Right ventricle myocardium superior (tissue), 1 donor: Measurements from ENCODE around the gene RNF213. TPM values are rescaled to one million over a fixed set of nuclear protein-coding genes. Genes with fewer than 3 reads are reported as not detected.
"Not testable (repeated sequence)": the region's sequence is repeated elsewhere in the genome, so short reads cannot be mapped to it uniquely, and the experiment has no call there.

Experiments used
- ATAC-seq: fragments of 200-7000 bp; cut with Tn5 transposase; one replicate; pipeline ENCODE4 v1.9.1; 2020; ENCODE audit warnings: mild to moderate bottlenecking; ENCODE audit not compliant: poor library complexity
- DNase-seq: peaks from one replicate; pipeline ENCODE4 v3.0.0-alpha.2; 2020
- intact Hi-C: fragments of 100-400 bp; cut with DNase I; formaldehyde crosslinking; loops from one replicate; pipeline ENCODE4 v1.11.2; 2022
- total RNA-seq: library from RNA; stranded (reverse); fragmentation: NEBNext Ultra II Directional; extraction: Animal tissue kit (Norgen Biotek cat#: 25700); gene quantifications from one replicate; pipeline ENCODE4 v1.2.1, GENCODE V29; 2021
- donor health status: DM: no; HTN: yes; CAD: no; lungs with severe emphysema.

Gene RNF213
- total RNA-seq, 1 donor from 2014 or later, result 29.9 TPM

DNA sequence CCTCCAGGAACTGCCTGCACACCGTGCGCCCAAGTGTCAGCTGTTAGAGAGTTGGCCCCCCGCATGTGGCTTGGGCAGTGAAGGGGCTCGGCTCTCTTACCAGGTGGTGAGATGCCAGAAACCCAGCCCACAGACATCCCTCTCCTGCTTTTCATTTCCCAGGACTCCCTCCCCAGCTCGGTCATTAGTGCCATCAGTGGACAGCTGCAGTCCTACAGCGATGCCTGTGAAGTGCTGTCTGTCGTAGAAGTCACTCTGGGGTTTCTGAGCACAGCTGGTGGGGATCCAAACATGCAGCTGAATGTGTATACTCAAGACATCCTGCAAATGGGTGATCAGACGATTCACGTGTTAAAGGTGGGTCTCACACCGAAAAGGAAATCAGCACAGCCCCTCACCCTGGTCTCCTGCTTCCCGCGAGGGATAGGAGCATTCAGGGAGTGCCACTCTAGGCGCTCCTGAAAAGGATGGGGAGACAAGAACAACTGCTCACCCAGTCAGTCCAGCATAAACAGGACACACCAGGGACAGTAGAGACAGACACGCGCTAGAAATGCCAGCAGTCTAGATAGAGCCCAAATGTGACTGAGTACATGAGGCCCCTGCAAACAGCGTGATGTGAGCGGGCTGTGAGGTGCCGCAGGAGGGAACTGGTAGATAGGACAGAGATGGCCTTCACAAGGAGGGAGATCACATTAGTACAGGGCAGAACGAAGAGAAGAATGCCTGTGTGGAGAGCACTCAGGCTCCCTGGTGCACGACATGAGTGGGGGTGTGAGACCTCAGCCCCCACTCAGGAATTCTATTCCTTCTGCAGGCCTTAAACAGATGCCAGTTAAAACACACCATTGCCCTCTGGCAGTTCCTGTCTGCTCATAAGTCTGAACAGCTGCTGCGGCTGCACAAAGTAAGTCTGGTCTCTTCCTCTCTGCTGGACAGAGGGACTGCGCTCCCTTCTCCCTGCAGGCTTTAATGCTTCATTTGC lies 128.7 kb downstream of the RNF213 start:
- intact Hi-C loops, result no loop called here
- ATAC-seq, result no peak
- no peak for DNase-seq

DNA sequence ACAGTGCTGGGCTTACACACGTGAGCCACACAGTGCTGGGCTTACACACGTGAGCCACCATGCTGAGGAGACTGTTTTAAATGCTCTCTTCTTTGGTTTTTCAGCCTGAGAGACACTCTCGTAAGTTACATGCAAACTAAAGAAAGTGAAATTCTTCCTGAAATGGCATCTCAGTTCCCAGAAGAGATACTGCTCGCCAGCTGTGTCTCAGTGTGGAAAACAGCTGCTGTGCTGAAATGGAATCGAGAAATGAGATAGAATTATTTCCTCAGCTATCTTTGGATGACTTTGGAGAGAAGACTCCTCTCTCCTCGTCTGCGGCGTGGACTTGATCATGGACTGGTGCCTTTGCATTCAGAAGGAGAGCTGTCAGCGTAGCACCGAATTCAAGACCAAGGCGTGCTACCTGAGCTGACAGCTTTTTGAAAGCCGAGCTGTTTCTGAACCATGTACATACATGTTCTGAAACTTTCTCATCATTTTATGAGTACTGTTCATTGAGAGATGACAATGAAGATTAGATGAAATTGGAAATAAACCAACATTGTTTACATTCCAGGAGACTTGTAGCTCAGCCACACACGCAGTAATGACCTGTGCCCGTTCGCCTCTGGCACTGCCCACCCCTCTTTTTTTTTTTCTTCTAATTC lies 132.7 kb downstream of the RNF213 start:
- ATAC-seq, result no peak
- intact Hi-C loops, result no loop called here
- DNase-seq, result no peak

DNA sequence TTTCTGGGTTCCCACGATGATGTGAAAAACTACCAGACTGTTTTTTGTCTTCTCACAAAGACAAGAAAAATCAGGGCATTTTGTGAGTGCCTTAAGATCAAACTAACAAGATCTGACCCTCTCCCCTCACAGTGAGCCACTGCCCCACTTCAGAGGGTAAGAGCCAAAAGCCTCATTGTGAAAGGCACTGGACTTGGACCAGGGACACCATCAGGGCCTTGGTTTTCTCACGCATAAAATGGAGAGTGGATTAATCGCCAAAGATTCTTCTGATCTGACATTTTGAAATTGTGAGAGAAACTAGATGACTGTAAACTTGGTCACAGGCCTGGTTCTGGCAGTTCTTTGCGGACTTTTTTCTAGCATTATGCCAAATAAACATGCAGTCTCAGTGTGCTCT lies 133.3 kb downstream of the RNF213 start:
- intact Hi-C loops, result no loop called here
- ATAC-seq (peak; percentile 26), DNase-seq (no peak)

DNA sequence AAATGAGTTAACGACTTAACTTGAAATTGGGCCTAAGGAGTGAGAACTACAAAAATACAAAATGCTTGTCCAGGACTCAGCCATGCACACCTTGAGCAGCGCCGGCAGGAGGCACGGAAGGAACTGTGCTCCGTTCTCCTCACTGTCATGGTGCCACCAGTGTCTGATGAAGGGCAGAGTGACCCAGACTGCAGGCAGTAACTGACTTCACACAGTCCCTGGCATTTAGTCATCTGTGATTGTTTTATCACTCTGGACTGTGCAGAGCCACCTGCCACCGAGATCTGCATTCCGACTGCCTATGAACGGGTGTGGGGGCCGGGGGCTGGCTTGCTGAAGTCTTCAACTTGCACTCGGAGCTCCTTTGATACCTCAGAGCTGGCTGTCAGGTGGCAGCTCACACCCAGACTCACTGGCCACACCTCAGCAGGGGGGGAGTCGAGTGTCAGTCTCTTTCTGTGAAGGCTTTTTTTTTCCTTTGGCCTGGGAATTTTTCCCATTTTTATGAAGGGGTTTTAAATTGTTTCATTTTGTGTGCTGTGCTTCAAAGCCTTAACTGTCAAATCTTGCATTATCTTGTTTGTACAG lies 134.1 kb downstream of the RNF213 start:
- intact Hi-C loops, result no loop called here
- no peak for DNase-seq
- peak; percentile 89 for ATAC-seq

DNA sequence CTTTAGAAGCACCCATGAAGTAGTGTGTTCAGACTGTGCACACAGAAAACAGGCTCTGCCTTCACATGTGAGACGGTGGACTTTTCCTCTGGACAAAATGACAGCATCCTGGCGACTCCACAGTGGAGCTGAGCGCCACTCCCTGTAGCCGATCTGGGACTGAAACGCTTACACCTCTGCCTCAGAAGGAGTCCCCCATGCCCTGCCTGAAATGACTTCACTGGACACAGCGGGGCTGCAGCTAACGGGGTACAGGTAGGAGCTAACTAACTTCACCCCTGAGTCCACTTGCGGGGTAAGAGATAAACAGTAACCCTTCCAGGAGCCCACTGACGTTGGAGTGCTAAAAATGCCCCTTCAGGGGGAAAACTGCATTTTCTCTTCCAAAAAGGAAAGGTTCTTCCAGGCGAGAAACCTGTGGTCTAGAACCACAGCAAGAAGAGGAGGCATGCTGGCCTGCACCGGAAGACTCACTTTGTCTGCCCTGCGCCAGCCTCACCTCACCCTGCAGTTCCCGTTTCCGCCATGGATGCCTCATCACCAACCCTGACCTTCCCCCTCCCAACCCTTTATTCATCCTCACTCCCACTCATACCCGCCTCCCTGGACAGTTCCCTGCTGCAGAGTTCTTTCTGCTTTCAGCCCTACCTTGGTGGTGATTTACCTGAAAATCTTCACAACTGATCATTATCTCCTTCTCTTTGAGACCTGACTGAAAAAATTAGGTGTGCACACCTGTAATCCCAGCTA lies 134.9 kb downstream of the RNF213 start:
- intact Hi-C loops, result no loop called here
- no peak for DNase-seq
- ATAC-seq, result no peak

DNA sequence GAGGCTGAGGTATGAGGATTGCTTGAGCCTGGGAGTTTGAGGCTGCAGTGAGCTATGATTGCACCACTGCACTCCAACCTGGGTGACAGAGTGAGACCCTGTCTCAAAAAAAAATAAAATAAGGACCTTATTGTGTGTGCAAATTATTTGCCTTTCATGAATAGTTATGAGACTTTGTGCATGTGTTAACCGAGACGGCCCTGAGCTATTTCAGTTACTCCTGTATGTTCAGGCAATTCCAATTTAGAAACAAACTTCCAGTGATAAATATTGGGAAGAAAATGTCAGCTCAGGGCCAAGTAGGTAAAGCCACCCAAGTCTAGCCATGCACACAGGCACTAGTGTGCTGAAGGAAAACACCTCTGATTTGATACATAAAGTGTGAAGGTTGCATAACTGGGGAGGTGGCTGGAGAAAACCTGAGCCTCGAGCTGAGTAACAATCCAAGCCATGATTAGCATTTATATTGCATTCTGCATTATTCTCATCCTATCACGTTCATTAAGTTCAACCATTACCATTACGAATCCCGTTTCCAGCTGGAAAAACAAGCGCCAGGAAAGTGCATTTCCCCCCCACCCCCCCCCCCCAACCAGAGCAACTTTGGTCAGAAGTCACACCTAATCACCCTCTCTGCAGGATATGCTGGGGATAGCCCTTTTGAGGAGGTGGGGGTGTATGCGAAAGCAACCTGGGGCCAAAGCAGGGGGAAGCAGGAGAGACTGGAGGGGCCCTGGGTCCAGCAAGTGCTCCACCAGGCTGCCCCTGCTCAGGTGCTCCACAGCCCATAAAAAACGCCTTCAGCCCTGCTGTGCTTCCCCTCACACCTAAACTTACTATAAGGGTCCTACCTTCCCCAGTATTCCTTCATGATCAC lies 135.7 kb downstream of the RNF213 start:
- no peak for ATAC-seq
- intact Hi-C loops, result no loop called here
- no peak for DNase-seq

DNA sequence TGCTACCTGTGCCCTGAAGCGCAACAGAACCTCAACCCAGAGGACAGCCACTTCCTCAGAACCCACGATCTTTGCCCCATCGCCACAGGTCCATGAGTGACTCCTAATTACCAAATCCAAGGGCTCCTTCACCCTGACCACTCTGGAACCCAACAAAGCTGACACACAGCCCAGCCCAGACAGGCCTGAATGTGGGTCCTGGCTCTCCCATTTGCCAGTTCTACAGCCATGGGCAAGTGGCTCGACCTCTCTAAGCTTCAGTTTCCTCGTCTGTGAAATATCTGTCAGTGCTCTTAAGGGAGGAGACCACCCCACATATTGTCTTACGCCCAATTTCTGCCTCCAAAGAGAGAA lies 136.4 kb downstream of the RNF213 start:
- DNase-seq (no peak), ATAC-seq (no peak)
- intact Hi-C loops, result no loop called here

DNA sequence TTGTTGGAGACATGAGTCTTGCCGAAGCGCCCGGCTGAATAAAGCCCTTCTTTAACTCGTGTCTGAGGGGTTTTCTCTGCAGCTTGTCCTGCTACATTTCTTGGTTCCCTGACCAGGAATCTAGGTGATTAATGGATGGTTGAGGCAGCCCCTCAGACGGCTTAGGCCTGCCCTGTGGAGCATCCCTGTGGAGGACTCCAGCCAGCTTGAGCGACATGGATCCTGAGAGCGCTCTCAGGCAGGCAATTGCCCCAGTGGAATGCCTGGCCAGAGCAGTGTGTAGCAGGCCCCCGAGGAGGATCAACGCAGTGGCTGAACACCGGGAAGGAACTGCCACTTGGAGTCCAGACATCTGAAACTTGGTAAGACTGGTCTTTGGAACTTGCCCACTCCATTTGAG lies 137.0 kb downstream of the RNF213 start:
- ATAC-seq (no peak), DNase-seq (no peak)
- intact Hi-C loops, result no loop called here

DNA sequence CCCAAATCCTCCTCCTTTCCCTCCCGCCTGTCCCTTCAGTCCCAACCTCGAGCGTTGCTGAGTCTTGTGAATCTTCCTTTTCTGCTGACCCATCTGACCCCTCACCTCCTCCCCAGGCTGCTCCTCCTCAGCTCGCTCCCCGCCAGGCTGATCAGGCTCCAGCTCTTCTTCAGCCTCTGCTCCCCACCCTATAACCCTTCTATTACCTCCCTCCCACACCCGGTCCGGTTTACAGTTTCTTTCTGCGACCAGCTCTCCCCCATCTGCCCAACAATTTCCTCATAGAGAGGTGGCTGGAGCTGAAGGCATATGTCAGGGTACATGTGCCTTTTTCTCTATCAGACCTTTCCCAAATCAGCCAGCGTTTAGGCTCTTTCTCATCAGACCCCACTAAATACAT lies 140.4 kb downstream of the RNF213 start:
- intact Hi-C loops, DNase-seq, ATAC-seq: not testable (repeated sequence)

DNA sequence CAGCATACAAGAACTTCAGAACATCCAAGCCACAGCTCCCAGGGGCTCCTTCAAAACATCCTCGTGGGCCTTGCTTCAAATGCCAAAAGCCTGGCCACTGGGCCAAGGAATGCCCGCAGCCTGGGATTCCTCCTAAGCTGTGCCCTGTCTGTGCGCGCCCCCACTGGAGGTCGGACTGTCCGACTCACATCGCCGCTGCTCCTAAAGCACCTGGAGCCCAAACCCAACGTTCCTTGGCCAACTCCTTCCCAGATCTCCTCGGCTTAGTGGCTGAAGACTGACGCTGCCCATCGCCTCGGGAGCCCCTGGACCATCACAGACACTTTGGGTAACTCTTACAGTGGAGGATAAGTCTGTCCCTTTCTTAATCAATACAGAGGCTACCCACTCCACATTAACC lies 141.4 kb downstream of the RNF213 start:
- intact Hi-C loops, DNase-seq: not testable (repeated sequence)

DNA sequence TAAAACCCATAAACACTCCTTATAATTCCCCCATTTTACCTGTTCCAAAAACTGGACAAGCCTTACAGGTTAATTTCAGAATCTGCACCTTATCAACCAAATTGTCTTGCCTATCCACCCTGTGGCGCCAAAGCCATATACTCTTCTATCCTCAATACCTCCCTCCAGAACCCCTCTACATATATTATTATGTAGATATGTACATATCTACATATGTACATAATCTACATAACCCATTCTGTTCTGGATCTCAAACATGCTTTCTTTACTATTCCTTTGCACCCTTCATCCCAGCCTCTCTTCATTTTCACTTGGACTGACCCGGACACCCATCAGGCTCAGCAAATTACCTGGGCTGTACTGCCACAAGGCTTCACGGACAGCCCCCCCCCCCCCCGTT lies 142.3 kb downstream of the RNF213 start:
- DNase-seq, result no peak
- intact Hi-C loops, result no loop called here
- ATAC-seq, result no peak

More for the DNA sequence above, 141.4 kb downstream of the RNF213 start:
- ATAC-seq, result not testable (repeated sequence)

DNA sequence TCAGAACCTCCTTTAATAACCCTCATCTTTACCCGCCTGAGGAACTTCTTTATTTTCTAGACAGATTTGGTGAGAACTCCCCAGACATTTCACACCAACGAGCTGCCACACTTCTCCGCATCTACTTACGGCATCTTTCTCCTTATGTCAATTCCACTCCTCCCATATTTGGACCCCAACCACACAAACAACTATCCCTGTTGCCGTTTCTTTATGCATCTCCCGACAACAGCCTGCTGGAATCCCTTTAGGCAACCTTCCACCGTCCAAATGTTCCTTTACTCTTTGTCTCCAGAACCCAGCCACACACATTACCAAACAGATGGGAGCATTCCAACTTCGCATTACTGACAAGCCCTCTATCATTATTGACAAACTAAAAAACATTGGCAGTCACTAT lies 145.5 kb downstream of the RNF213 start:
- intact Hi-C loops, result no loop called here
- DNase-seq, result no peak
- ATAC-seq, result no peak

DNA sequence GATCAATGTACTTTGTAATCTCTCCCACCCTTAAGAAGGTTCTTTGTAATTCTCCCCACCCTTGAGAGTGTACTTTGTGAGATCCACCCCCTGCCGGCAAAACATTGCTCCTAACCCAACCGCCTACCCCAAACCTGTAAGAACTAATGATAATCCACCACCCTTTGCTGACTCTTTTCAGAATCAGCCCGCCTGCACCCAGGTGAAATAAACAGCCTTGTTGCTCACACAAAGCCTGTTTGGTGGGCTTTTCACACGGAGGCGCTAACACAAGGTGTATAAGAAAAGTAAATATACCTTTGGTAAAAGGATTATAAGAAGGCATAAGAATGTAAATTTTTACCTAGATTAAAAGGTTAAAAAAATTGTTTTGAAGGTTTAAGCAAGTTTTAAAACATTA lies 147.3 kb downstream of the RNF213 start:
- ATAC-seq, intact Hi-C loops: not testable (repeated sequence)

DNA sequence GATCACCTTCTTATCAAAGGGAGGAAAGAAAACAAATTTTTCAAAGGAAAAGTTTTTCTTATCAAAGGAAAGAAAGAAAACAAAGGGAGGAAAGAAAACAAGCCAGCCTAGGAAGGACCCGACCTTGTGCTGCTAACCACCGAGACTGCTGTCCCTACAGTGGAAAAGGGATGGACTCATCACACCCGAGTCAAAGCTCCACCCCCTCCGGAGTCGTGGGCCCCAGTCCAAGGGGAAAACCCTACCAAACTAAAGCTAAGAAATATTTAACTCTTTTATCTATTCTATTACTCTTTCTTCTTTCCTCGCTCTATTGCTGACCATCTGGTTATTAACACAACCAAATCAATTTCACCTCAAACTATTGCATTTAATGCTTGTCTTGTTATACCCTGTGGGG lies 148.2 kb downstream of the RNF213 start:
- no peak for ATAC-seq
- intact Hi-C loops, result no loop called here
- no peak for DNase-seq

More for the DNA sequence above, 147.3 kb downstream of the RNF213 start:
- DNase-seq, result not testable (repeated sequence)

DNA sequence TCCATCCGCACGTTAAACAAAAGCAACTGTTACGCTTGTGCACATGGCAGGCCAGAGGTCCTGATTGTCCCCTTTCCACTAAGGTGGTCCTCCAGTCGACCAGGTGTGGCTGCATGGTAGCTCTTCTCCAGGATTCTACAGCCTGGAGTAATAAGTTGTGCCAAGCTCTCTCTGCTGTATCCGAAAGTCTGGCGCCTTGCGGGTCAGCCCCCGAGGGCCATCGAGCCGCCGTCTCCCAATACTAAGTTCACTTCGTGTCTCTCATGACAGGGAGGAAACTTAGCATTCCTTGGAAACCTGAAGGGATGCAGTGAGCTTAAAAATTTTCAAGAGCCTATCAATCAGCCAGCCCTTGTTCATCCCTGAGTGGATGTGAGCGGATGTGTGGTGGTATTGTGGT lies 149.0 kb downstream of the RNF213 start:
- ATAC-seq, result no peak
- intact Hi-C loops, result no loop called here
- DNase-seq, result no peak

DNA sequence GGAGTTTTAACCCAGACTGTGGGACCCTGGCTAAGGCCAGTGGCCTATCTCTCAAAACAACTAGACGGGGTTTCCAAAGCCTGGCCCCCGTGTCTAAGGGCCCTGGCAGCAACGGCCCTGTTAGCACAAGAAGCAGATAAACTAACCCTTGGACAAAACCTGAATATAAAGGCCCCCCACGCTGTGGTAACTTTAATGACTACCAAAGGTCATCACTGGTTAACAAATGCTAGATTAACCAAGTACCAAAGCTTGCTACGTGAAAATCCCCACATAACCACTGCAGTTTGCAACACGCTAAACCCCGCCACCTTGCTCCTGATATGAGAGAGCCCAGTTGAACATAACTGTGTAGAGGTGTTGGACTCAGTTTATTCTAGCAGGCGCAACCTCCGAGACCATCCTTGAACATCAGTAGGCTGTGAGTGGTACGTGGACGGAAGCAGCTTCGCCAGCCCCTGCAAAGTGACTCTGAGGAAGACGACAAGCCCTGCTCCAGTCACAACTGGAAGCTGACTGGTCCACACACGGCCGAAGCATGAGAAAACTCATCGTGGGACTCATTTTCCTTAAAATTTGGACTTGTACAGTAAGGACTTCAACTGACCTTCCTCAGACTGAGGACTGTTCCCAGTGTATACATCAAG lies 149.9 kb downstream of the RNF213 start:
- intact Hi-C loops, DNase-seq, ATAC-seq: not testable (repeated sequence)

DNA sequence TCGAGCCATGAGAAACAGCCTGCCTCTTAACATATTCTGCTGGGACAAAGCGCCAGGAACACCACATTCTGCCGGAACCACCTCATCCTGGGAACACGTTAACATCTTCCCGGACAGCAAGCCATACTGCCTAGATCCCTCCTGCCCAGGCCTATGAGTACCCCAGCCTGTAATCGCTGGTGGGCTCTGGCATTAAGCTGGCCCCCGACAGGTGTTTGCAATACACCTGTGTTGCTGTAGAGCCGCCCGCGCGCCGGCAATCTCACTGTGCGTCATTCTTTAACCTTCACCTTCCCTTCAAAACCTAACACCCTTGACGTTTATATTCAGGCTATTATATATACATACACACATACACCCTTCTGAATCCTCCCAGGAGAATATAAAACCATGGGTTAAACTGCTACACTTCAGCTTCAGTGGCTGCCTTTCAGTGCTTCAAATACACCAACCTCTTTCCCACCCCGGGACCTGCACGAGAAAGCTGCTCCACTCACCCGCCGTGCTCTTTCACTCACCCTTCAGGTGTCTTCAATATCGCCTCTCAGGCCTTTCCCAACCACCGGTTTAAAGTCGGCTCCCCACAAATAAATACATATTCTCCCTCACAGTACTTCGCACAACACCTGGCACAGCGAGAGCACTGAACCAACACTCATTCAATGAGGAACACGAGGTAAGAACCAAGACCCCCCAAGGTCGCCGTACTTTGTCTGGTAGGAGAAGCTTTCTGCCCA lies 153.3 kb downstream of the RNF213 start:
- intact Hi-C loops, result no loop called here
- DNase-seq, result no peak
- ATAC-seq, result no peak
